NCI-H345 treated with DMSO at 0.1 percent for 48 hours (cell line): ENCODE data around the gene TNP1.
A peak's percentile ranks its signal among the peaks of the same experiment; 100 is the strongest.

Source experiments
- DNase-seq: peaks from one replicate; lab custom pipeline; 2025; ENCODE audit not compliant: unreplicated experiment; lab: John Stamatoyannopoulos, UW

The TNP1 gene

GRCh38 chr2:216875862-216876261, 16.0 kb upstream of the TNP1 start:
- DNase-seq = no peak

GRCh38 chr2:216873573-216873972, 13.7 kb upstream of the TNP1 start:
- DNase-seq = no peak

GRCh38 chr2:216872624-216873023, 12.8 kb upstream of the TNP1 start:
- no peak for DNase-seq

GRCh38 chr2:216872040-216872439, 12.2 kb upstream of the TNP1 start:
- no peak for DNase-seq

GRCh38 chr2:216871333-216871934, 11.6 kb upstream of the TNP1 start:
- DNase-seq = no peak

DNA sequence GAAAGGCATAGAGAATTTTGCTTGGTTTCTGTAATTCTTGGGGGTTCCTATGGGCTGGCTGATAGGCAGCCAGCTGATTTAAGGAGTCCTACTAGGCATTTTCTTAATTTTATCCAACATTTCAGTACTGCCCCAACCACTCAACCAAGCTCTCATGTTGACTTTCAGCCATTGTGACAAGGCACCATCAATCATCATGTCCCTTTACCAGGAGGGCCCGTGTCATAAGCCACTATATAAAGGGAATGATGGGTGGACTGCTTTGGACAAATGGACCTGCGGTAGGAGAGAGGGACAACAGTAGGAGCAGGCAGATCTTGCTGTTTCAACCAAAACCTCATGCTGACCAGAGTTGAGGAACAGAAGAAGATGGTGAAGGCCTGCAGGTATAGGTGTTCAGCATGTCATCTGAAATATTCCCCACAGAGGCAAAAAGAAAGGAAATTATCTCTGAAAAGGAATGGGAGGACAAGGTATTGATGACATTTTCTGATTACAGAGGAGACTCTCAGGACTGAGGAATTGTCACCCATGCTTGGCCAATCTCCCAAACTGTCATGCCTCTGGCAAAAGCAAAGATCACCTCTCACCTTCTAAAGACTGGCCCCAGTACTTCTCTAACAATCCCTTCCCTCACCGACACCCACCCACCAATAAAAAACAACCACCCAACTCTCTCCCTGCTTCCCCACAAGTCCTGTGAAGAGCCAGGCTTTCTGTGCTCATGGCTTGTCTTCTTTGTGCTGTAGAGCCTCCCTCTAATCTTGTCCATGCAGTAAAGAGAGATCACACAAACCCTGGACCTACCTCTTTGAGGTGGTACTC, 10.9 kb upstream of the TNP1 start:
- DNase-seq = no peak

- DNase-seq = no peak
Observed at GRCh38 chr2:216866515-216867095, 6.7 kb upstream of the TNP1 start.

- no peak for DNase-seq
Observed at GRCh38 chr2:216865658-216866057, 5.8 kb upstream of the TNP1 start.

DNA sequence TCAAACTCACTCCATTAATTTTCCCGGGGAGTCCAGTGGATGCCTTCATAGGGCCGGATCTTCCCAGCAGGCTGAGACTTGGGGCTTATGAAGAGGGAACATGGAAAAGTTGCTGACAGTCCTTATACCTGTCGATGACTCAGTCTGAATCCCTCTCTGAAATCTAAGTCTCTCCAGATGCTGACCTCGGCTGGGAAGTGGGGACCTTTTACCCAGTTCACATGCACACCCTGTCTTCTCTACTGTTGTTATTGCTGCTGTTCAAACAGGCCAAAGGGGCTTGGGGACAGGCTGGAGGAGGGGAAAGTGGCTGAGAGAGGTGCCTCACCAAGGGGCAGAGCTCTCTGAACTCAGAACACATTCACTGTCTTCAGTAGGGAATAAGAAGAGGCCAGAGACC, 4.1 kb upstream of the TNP1 start:
- no peak for DNase-seq

DNA sequence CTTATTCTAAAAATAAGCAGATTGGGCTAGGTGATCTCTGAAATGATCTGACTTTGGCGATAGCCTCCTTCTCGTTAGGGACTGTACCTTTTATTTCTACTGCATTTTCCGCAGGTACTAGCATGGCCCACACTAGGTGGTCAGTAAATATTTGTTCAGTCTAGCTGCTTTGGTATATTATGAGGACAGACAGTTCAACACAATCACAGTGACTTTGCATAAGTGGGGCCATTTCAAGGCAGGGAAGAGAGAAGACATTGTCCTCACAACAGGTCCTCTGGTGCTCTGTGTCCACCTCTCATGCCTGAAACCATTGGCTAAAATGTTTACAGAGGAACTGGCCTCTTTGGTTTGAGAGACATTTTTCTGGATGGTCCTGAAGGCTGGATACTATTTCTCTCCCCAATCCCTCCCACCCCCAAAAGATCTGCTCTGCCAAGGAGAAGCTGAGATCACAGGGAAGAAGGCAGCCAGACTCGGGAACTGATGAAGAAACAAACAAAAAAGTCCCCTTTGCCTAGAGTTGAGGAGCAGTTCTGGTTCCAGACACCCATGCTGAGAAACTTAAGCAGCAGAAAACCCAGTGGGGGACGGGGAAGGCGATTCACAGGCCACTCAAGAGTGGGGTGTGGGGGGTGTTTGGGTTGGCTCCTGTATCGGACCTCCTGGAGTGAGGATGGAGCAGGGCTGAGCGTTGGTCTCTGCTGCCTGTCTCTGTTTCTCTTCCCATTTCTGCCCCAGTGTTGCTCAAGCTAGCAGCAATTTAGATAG, 2.9 kb upstream of the TNP1 start:
- no peak for DNase-seq

- DNase-seq = no peak
Observed at GRCh38 chr2:216860426-216861137, 718 bp upstream of the TNP1 start.

DNA sequence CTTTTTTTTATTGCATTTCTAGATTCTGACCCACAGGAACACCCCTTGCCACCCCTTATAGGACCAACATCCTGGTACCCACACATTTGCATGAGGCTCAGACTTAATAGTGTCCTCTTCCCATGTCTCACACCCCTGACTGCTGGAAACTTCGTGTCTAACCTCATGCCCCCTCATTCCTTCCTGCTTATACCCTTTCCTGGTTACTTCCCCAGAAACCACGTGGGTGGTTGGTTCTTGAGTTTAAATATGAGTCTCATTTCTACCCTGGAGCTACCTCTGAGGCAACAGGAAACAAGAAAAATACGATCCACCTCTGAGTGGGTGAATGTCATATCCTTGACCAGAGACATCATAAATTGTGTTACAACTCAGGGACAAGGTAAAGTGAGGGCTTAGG, 1.6 kb downstream of the TNP1 start:
- DNase-seq = no peak

DNA sequence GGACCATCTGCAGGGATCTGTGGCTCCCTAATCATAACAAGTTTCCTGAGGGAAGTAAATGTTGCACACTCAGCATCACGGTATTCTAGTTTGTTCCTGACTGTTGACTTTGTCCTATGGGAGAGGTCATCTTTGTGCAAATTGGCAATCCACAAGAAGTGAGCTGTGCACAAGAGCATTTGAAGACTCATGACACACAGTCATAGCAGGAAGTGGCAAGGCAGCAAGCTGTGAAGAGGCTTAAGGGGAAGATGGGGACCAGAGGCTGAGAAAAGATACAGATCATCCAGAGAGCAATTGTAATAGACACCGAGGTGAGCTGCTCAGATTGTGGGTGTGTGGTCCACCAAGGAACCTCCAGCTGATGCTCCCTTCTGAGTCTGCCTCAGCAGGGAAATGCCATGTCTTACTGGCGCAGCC, 2.7 kb downstream of the TNP1 start:
- no peak for DNase-seq

DNA sequence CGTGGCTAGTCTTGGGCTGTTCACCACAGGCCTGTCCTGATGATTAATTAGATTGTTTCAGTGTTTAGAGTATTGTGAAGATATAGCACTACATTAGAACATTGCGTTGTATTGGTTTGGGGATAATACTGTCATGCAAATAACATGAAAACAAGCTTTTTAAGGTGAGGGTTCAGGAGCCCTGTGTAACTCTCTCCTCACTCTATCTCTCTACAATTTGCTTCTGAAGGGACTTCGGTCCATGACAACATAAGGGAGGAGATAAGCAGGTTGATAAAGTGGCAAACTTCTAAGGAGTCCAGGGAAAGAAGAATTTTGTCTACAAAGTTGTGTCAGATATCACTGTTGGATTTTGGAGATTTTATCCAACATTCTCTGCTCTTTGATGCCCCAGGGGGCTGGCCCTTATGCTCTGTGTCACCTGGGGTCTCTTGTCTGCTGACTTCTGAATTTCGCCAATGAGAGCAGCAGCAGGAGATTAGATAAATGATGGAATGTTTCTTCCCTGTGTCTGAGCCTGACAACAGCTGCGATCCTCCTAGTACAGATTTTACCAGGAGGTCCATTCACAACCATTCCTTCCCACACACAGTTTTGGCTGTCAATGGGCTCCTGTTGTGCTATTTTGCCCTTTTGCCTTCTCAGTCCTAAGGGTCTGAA, 3.3 kb downstream of the TNP1 start:
- DNase-seq = no peak

DNA sequence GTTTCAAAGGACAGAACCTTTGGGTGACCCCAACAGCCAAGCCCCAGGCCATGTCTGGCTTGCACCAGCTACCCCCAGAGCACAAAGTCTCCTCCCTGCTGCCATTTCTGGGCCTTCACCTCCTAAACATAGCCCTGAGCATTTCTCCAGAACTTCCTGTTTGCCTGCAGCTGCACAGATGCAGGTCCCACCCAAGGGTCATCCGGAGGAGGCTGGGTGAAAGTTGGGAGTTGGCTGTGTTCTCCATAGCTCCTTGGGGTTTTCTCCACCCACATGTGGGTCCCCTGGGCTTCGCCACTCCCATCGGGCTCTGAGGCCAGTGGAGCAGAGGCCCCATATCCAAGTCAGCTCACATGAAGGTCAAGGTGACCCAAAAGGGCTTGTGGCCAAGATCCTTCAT, 4.3 kb downstream of the TNP1 start:
- no peak for DNase-seq

DNA sequence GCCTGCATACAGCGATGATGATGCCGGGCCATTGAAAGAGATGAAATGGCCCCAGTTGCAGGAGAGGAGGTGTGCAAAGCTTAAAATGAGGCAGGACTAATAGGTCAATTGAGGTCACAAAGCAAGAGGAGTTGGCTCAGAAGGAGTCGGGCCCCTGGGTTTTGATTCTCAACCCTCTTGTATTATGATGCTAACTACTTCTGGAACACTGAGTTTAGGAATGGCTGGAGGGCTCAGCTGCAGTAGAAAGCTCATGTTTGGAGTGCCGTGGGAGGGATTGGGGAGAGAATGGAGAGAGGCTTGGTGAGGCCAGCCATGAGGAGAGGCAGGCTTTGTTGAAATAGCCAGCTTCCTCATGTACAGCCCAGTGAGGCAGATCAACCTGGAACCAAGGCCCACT, 4.8 kb downstream of the TNP1 start:
- DNase-seq = no peak

DNA sequence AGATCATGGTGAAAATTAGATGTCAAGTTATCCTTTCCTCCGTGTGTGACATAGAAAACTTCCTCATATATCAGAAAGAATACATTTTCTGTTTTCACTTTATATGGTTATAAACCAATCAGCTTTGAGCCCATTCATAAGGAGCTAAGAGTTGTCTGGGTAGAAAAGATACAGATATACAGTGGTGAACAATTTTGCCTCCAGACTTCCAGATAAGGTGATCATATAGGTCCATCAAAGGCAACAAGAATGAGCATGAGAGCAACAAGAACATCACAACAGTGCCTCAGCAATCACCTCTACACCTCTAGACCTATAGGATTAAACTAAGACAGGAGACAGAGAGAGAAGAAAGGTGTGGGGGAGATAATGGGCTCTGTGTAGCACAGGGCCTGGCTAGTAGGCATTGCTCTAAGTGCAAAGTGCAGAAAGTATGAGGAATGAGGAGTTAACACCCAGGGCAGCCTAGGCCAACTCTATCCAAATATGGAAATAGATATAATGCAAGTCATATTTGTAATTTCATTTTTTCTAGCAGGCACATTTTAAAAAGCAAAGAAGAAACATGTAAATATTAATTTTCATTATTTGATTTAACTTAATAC, 8.3 kb downstream of the TNP1 start:
- no peak for DNase-seq

DNA sequence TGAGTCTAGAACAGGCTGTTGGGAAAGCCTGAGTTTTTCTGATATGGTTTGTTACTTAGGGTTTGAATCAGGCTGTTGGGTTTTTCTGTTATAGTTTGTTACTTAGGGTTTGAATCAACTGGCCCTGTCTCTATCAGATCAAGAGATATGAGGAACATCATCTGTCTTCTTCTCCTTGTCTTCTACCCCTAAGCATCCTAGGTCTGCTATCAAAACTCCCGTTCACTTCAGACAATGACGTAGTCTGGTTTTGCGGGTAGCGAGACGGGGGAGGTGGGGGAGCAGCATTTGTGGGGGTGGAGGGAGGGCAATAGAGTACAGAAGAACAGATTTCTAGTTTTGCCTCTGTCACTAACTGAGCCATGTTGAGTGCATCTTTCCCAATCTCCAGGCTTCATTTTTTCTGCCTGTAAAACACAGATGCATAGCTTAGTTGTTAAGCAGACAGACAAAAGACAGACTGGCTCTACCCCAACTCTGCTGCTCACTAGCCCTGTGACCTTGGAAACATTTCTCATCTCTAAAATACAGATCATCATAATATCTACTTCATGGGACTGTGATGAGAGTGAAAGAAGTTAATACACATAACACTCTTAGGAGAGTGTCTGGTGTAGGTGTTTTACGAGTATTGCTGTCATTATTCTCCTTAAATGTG, 9.1 kb downstream of the TNP1 start:
- no peak for DNase-seq

DNA sequence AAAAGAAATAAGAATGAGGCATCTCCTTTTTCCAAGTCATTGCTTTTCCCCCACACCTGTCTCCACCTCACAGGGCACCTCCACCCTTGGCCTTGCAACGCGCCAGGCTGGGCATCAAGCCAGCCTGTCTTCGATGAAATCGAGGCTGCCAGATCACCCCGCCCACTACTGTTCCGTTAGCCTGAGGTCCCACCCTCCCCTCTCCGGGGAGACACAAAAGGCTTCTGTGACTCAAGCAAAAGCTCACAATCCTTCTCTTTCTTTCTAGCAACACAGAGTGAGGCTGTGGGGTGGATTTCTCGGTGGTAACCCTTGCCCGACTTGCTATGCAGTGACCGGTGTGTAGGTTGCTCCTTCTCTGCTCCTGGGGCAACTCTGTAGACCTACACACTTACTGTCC, 9.9 kb downstream of the TNP1 start:
- peak; percentile 21 for DNase-seq

- no peak for DNase-seq
Observed at GRCh38 chr2:216845426-216845825, 14.4 kb downstream of the TNP1 start.
